Inflammatory macrophage treated with lipopolysaccharide for 1 hour (primary cell): ENCODE data around the gene PRKAR2B.

Experiments used
- DNase-seq, 2 donors: peaks; one replicate each; pipeline ENCODE4 v3.0.0-alpha.2; 2020 to 2022

The PRKAR2B gene

GRCh38 chr7:107196834-107197610 is 152.5 kb downstream of the PRKAR2B start:
- no peak for DNase-seq

DNA sequence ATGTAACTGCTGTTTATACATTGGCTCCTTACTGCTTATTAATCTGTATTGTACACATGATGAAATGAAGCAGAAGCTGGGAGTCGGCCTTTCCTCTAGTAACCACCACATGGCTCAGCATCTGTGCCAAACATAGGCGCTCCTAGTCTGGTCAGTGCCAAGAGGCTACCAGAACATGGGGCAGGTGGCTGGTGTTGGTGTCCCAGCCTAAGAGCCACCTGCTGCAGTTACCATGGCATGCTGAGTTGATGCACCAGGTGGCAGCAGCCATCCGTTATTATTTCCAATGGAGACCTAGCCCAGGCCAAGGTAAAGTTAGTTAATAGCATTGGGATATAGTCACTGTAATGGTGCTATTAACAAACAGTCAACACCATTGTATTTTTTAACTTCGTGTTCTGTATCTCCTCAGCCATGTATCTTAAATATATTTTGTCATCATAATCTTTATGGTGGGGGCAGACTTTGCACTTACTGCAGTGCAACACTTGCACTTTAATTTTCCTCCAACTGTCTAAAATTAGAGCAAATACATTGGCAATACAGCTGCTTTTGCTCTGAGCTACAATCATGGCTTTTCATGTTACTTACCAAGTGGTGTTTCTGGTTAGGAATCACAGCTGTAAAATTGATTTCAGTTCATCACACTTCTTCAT is 157.4 kb downstream of the PRKAR2B start:
- no peak for DNase-seq

DNA sequence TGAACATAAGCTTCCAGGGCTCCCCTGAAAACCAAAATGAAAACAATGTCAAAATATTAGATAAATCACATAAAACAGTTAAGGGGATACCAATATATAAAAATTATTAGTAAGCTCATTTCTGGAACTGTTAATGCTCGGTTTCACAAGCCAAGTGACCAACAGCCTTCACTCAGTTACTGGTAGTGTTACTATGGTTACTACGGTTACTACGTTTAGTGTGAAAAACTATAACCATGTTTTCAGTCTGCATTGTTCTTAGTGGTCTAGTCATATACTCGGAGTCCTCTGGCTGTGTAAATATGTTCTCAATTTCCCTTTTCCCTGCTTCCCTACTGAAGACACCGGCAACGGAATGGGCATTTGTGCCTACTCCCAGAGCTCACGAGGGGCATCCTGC is 159.1 kb downstream of the PRKAR2B start:
- no peak for DNase-seq

DNA sequence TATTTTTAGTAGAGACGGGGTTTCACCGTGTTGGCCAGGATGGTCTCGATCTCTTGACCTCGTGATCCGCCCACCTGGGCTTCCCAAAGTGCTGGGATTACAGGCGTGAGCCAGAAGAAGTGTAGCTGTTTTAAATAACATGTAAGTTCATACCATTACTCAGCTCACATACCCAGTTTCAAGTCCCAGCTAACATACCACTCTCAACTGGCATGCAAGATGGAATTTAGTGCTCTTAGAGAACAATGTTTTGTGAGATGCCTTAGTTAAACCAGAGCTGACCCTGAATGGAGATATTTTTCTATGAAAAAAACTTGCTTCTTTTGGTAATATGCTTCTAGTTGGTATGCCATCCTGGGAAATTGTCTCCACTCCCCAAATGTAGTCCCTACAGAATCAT is 161.6 kb downstream of the PRKAR2B start:
- no peak for DNase-seq

DNA sequence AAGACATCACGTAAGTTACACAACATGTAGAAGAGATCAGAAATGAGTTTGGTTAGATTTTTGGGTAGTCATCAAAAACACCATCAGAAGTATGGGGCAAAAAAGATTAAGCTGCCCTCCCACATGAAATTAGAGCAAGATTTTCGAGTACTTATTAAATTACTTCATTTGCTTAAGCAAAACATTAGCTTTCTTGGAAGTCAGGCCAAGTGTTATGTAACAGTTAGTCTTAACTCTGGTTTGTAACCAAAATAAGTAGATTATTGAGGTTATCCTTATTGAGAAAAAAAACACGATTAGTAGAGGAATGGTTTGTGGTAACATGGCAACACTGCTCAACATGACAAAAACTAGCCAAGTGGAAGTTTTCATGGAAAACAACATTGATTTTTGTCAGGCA is 162.2 kb downstream of the PRKAR2B start:
- no peak for DNase-seq

- DNase-seq = no peak
These were observed 163.0 kb downstream of the PRKAR2B start for GRCh38 chr7:107207459-107207858.

GRCh38 chr7:107208024-107208521 is 163.6 kb downstream of the PRKAR2B start:
- DNase-seq = no peak

GRCh38 chr7:107208563-107208962 is 164.1 kb downstream of the PRKAR2B start:
- no peak for DNase-seq

DNA sequence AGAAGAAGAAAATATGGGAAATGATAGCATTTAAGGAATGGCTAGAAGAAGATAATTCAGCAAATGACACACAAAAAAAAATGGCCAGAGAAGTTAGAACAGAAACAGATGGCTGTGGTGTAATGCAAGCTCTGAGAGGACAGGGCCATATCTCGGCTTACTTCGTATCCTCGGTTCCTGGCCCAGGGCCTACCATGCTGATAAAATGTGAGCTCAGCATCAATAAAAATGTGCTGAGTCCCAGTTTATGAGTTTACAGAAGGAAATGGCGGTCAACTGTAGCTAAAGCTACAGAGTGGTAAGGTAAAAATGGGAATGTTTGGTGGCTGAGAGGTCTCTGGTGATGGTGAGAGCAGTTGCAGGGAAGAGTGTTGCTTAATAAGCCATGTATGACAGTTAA is 165.1 kb downstream of the PRKAR2B start:
- DNase-seq = no peak

DNA sequence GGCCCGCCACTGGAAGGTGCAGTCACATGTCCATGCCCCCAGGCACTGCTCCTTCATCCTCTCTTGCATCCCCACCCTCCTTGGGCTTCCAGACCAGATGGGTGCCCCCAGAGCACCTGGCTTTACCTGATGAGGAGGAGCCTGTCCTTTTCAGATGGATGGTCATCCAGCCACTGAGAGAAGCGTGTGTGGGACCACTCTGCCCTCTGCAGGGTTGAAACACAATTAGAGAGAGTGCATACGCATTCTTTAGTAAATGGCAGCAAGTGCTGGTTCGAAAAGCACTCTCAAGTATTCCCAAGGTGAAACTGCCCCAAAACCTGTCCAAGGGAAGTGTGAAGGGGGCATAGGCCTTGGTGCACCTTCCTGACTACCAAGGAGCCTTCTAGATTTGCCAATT is 165.9 kb downstream of the PRKAR2B start:
- no peak for DNase-seq
